Peyer's patch (tissue), 4 donors: ENCODE data around the gene CASKIN1.

Source experiments
- CTCF ChIP-seq, 6 experiments: fragments of 450-650 bp in 4 of 6; fragments of 200-600 bp in 2 of 6; sonication (generic) in 1 of 6; IDR thresholded peaks; one replicate each; pipeline ENCODE4 v1.5.1; 2017 to 2019; ENCODE audit warnings: antibody characterized with exemption in 6 of 6, mild to moderate bottlenecking in 3 of 6, moderate library complexity in 1 of 6
- POLR2A ChIP-seq, 2 donors: fragments of 450-650 bp; IDR thresholded peaks; one replicate each; pipeline ENCODE4 v1.5.1; 2017; ENCODE audit warnings: antibody characterized with exemption in 2 of 2, mild to moderate bottlenecking in 2 of 2, moderate library complexity in 2 of 2

- TF ChIP-seq POLR2A (IDR thresholded peaks at IDR 0.05), result no peak
- no peak for TF ChIP-seq CTCF (IDR thresholded peaks at IDR 0.05)
Measured at GRCh38 chr16:2204416-2205103, 8.2 kb upstream of the CASKIN1 start.
